CD4-positive, alpha-beta T cell treated with Interferon alpha-2 for 1 hour (primary cell): Measurements from ENCODE around the gene VEGFC.

Experiments
- DNase-seq, 2 donors: peaks; one replicate each; pipeline ENCODE4 v3.0.0-alpha.2; 2020 to 2022

The VEGFC gene

GRCh38 chr4:176758731-176759130 lies 34.0 kb downstream of the VEGFC start:
- no peak for DNase-seq

DNA sequence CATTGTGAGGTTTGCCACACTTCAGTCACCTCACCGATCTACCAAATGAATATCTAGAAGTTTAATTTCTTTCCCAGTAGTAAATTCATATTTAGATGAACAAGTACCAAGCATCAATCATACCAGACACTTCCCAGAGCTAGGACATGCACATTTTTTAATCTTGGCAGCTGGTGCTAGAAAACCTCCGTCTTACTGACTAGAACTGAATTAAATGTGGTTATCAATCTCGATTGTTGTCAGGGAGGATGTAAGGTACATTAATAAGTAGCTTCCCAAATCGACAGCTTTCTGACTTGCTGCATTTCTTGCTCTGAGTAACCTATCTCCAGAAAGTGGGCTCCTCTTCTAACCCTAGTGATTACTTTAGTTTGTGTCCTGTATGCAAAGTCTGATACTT lies 34.4 kb downstream of the VEGFC start:
- DNase-seq: no peak

GRCh38 chr4:176755613-176756012 lies 37.1 kb downstream of the VEGFC start:
- no peak for DNase-seq

DNA sequence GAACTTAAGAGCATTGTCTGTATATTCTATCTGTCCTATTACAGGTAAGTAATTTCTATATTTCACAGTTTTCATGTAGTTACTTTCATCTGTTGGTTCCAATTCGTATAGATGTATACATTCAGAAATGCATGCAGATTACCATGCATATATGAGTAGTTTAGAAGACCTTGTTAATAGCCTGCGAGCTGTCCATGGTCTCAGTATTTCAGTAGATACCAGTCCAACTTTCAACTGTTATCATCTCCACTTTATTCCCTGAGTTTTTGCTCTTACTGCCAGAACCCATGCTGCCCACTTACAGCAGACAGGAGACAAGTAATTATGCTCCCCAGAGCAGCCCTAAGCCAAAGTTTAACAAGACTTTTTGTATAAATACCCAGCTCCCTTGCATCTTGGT lies 37.7 kb downstream of the VEGFC start:
- DNase-seq: no peak

DNA sequence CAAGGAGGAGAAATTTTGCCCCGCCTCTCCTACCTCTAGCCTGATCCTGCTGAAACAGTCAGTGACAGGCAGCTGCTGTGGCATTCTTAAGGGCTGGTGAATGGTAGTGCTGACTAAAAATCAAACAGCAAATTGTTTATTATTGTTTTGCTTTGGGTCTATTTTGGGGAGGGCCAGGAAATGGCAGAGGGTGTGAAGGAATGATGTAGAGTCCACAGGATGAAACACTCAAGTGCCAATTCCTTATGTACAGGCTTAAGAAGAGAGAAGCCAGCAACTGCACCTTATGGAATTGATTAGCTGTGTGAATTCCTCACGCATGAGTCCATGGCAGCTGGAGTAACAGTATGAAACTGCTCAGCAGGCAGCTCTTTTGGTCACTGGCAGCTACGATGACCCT lies 39.7 kb downstream of the VEGFC start:
- DNase-seq: no peak

GRCh38 chr4:176752191-176752749 lies 40.5 kb downstream of the VEGFC start:
- no peak for DNase-seq

DNA sequence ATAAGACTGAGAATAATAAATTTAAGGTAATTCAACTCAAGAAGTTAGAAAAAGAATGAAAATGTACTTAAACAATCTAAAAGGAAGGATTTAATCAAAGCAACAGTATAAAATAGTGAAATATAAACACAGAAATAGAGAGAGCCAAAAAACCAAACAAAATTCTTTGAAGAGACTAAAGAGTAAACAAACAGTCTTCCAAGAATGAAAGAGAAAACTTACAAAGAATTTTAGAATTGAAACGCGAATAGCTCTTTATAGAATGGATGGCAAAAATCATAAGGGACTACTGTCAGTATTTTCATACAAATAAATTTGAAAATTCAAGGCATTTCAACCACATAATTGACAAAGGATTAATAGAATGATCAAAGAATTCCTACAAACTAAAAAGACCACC lies 41.7 kb downstream of the VEGFC start:
- no peak for DNase-seq

GRCh38 chr4:176746846-176747245 lies 45.9 kb downstream of the VEGFC start:
- no peak for DNase-seq

- DNase-seq: no peak
Observed at GRCh38 chr4:176745902-176746301, 46.8 kb downstream of the VEGFC start.

DNA sequence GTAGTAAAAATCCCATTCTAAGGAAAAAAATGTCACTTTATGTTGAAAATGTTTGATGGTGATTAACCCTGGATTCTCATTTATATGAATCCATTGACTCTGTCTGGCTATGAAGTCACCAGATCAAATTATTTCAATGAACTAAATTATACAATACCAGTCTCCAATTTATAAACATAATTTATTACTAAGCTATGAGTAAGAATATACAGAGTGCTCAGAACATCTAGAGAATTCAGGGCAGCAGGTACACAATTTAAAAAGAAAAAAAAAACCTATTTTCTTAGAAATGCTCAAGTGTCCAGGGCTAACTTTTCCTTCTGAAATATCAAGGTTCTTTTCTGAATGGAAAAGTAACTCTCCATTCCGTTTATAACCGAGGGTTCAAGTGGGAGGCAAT lies 48.6 kb downstream of the VEGFC start:
- DNase-seq: no peak

GRCh38 chr4:176742211-176742610 lies 50.5 kb downstream of the VEGFC start:
- no peak for DNase-seq

- DNase-seq: no peak
Observed at GRCh38 chr4:176741253-176741652, 51.5 kb downstream of the VEGFC start.

DNA sequence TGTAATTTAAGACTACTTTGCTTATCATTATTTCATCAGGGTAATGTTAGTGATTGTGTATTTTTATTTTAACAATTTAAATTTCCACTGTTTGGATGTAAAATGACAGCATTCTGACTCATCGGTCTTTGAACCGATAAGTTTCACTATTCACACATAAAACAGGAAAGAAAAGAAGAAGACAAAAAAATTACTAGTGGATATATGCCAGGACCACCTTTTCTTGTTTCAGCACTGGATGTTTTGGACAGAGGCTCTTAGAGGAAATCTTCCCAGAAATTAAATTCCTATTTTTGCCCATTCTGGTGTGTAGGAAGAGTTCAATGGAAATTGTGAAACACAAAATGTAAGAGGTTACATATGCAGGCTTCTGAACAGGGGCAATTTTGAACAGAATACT lies 57.4 kb downstream of the VEGFC start:
- DNase-seq: no peak

DNA sequence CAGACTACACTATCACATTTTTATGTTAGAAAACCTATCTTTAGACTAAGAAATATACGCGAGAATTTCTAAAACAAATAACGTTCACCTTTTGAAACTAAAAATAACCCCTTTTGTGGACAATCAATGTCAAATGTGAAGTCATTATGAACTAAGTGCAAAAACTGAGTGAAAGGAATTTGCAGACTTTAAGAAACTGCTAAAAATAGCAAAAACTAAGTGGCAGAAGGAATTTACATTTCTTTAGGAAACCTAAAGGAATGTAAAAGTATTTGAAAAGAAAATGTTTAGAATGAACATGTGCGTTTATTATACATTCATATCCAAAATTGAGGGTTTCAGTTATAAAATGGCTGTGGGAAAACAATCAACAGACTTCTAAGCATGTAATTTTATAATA lies 58.3 kb downstream of the VEGFC start:
- no peak for DNase-seq

DNA sequence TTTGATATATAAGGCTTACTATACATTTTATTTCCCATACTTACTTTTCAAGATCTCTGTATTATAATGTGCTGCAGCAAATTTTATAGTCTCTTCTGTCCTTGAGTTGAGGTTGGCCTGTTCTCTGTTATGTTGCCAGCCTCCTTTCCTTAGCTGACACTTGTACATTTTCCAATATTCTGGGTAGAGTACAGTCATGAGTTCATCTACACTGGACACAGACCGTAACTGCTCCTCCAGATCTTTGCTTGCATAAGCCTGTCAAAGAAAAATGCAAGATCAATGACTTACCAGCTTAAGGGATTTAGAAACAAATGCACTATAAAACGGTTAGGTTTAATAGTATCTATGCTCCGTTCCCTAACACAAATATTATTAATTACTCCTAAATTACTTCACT lies 63.2 kb downstream of the VEGFC start:
- no peak for DNase-seq

DNA sequence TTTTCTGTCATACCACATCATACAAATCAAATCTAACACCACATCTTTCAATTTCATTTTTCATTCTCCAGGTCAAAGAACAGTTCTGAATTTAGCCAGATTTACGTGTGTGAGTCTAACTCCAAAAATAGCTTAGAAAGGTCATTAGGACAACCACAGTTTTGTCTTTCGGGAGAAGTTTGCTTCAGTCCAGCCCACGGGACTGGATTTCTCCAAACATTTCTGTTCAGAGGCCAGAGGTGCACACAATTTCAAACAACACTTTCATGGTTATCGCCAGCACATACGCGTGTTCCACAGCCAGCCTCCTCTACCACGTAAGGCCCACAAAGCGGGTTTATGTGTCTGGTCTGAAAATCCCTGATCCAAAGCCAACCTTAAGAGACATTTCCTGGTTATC lies 65.9 kb downstream of the VEGFC start:
- no peak for DNase-seq

GRCh38 chr4:176721459-176721858 lies 71.3 kb downstream of the VEGFC start:
- no peak for DNase-seq

- DNase-seq: no peak
Observed at GRCh38 chr4:176718881-176719280, 73.8 kb downstream of the VEGFC start.

- no peak for DNase-seq
Observed at GRCh38 chr4:176717237-176717636, 75.5 kb downstream of the VEGFC start.

DNA sequence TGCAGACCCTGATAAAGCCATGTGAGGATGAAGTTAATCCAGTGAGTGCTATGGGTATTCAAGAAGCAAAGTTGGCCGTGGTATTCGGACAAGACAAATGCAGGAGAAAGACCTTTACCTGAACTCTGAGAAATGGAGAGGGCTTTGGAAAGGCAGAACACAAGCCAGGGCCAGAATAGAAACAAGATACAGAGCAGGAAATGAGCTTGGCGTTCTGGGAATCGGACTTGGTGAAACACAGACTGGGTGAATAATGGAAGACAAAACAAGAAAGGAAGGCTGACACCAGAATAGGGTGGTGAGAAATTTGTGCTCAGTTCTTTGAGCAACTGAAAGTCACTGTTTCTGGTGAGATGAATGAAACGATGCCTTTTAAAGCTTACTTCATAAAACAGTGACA lies 83.3 kb downstream of the VEGFC start:
- no peak for DNase-seq

DNA sequence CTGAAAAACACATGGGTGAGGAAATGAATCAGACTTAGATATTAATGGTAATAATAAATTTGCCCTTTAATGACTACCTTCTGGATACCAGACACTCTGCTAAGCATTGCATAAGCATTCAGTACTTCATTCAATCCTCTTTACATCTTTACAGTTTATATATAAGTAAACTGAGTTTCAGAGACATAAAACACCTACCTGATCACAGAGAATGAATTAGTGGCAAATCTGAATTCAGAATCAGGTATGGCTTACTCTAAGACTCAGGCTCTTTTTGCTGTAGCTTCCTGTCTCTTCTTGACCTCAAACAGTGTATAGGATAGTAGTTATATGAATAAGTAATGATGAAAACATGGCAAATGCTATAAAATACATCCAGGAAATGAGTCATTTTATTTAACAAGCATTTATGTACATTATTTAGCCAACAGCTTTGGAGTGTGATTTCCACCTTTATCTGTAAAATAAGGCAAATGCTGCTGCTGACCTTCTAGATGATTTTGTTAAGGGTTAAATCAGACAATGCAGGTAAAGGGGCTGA lies 83.9 kb downstream of the VEGFC start:
- no peak for DNase-seq

- no peak for DNase-seq
Observed at GRCh38 chr4:176690716-176691115, 102.0 kb downstream of the VEGFC start.

DNA sequence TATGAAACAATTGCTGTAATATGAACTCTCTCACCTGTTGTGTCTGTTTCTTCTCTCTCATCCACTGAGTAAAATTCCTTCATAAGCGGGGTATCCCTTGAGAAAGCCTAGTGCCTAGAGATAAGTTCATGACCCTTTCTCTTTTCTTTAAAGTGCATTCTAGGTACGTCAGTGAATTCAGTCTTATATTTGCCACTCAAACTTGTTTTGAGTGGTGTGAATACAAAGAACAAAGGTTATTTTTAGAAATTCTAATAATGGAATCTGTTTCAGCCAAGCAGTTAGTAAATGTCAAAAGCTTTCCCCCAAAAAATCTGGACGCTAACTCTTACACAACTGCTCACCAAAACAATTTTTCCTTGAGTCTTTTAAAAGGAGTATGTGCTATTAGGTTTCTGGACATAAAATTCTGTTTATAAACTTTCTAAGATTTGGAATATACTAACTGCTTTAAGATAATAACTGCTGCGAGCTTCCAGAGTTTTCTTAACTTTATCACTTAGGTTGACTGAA lies 112.0 kb downstream of the VEGFC start:
- no peak for DNase-seq

- no peak for DNase-seq
Observed at GRCh38 chr4:176676901-176677300, 115.8 kb downstream of the VEGFC start.

GRCh38 chr4:176675810-176676209 lies 116.9 kb downstream of the VEGFC start:
- no peak for DNase-seq
